GM21423 (cell line): ENCODE data around the gene HNRNPR.
"Not testable (repeated sequence)": the region's sequence is repeated elsewhere in the genome, so short reads cannot be mapped to it uniquely, and the experiment has no call there.

Experiments used
- ATAC-seq: cut with Tn5 transposase; IDR thresholded peaks from one replicate; pipeline ENCODE4 v1.9.1; 2021; ENCODE audit warnings: mild to moderate bottlenecking, moderate library complexity; ENCODE audit not compliant: unreplicated experiment

The HNRNPR gene

GRCh38 chr1:23331713-23332112 is 12.4 kb downstream of the HNRNPR start:
- ATAC-seq: no peak

- no peak for ATAC-seq
Measured at GRCh38 chr1:23330846-23331245, 13.2 kb downstream of the HNRNPR start.

GRCh38 chr1:23325393-23325792 is 18.7 kb downstream of the HNRNPR start:
- no peak for ATAC-seq

- no peak for ATAC-seq
Measured at GRCh38 chr1:23322770-23323169, 21.3 kb downstream of the HNRNPR start.

DNA sequence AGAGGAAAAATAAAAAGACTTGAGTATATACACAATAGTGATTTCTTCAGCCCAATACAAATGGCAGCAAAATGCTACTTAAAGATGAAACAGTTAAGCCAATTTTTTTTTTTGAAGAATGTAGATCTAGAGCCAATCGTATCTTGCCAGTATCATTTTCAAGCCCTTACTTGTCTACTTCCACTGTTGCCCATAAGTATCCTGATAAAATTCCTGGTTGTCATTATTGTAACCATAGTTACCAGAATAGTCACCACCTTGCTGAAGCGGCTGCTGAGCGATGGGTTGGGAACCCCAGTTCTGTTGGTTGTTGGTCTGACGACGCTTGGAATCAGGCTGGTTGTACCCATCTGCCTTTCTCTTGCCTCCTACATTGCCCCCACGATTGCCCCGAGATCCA is 33.8 kb downstream of the HNRNPR start:
- ATAC-seq: not testable (repeated sequence)

- no peak for ATAC-seq
Measured at GRCh38 chr1:23304140-23304620, 39.9 kb downstream of the HNRNPR start.

- no peak for ATAC-seq
Measured at GRCh38 chr1:23303524-23303923, 40.6 kb downstream of the HNRNPR start.

GRCh38 chr1:23296931-23297330 is 47.2 kb downstream of the HNRNPR start:
- no peak for ATAC-seq

DNA sequence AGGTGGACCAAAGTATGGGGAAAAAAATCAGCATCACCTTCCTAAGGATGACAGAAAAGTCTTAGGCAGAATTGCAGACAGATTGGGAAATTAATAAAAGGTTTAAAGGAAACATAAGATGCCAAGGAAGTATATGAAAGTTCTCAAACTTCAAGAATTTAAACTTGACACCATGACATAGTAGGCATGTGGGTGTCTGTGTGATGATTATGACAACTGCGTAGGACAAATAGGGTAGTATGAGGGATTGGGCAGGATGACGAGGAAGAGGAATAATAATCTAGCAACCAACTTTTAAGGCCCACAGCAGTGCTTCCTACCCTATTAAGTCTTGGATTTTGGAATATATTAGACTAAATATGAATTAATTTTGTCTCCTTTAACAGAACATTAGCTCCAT is 52.4 kb downstream of the HNRNPR start:
- ATAC-seq: no peak

DNA sequence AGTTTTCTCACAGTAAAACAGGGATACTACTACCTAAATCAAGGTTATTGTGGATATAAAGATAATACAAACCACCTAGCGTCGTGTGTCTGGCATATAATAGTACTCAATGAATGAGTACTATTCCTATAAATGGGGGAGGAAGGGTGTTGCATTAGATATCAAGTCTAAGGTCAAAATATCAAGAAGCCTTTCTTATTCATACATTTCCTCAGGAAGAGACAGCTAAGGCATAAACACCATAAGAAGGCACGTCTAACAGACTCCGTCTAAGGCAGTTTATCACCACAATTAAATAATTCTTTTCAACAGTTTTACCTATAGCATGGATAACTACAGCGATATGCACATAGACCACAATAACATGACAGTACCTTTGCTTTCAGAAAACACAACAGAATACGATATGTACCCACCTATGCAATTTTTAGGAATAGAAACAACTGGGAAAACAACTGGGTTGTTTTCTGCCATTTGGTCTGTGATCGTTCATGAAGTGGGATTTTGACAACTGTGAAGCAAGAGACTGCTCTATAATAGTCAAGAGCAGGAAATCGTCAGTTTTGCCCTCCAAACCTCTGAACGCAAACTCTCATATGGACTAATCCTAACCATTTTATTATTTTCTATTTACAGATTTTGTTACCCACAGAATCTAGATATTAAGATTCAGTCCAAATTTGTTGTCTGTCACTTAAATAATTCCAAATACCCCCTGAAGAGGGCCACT is 53.1 kb downstream of the HNRNPR start:
- no peak for ATAC-seq

GRCh38 chr1:23288671-23289070 is 55.4 kb downstream of the HNRNPR start:
- ATAC-seq: no peak

DNA sequence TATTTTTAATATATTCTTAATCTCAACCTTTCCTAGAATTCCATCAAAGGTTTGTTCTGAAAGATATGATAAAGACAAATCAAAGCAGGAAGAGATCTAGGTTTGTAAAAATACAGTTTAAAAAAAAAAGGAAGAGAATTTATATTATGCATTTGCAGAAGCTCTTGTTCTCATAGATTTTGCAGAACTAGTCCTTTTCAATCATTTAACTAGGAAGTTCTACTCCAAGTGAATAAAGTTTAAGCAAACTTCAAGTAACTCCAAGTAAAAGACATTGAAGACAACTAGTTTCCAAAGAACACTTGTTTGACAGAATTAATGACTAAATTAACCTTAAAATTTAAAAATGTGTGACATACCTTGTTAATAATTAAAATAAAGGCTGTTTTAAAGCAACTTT is 55.9 kb downstream of the HNRNPR start:
- ATAC-seq: no peak

DNA sequence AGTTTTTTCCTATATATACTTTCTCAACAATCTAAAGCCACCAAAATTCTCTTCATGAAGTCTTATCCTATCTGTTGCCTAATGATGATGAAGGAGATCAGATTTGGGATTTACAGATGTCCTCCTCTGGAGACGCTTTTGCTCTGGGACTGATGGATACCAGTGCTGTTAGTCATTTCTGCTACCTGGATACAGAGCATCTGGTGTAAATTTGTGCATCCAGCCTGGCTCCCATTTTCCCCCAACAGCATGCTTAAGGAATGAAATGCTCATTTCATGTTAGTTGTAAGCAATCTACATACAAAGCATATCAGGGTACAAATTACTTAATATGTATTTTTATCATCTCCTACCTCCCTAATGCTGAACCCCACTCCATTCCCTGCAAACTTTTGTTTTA is 57.7 kb downstream of the HNRNPR start:
- ATAC-seq: no peak

DNA sequence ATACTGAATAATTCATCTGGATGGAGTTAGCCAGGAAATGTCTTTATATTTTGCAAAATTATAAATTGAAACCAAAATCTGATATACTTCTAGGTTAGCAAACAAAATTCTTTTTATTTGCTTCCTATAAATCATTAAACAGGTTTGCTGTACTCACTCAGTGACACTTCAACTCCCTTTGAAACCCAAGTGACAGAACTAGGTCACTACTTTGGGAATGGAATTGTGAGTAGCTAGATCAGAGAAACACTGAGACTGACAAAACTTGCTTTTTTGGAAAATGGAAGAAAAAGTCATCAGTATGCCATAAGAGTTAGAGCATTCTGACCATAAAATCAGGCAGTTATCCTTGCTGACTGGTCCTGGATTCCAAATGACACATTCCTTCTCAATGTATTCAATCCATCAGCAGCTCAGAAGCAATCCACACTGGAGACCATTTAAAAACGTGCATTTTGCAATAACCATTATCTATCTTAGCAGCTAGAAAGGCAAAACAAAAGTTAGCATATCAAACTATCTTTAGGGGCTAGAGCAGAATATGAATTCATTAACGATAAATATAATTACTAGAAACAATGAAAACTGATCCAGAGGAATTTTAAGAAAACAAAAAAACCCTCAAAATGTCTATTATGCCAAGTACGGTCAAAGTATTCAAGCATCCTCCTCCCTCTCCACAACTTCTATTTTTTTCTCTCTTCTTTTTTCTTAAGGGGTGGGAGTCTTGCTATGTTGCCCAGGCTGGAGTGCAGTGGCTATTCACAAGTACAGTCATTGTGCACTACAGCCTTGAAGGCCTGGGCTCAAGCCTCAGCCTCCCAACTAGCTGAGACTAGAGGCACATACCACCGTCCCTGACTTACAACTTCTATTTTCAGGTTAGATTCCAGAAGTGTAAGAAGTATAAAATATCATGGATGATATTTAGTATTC is 60.1 kb downstream of the HNRNPR start:
- no peak for ATAC-seq

GRCh38 chr1:23282957-23283356 is 61.1 kb downstream of the HNRNPR start:
- ATAC-seq: no peak

GRCh38 chr1:23278717-23279116 is 65.4 kb downstream of the HNRNPR start:
- no peak for ATAC-seq

GRCh38 chr1:23276531-23276930 is 67.6 kb downstream of the HNRNPR start:
- no peak for ATAC-seq

GRCh38 chr1:23274134-23274505 is 70.0 kb downstream of the HNRNPR start:
- no peak for ATAC-seq

DNA sequence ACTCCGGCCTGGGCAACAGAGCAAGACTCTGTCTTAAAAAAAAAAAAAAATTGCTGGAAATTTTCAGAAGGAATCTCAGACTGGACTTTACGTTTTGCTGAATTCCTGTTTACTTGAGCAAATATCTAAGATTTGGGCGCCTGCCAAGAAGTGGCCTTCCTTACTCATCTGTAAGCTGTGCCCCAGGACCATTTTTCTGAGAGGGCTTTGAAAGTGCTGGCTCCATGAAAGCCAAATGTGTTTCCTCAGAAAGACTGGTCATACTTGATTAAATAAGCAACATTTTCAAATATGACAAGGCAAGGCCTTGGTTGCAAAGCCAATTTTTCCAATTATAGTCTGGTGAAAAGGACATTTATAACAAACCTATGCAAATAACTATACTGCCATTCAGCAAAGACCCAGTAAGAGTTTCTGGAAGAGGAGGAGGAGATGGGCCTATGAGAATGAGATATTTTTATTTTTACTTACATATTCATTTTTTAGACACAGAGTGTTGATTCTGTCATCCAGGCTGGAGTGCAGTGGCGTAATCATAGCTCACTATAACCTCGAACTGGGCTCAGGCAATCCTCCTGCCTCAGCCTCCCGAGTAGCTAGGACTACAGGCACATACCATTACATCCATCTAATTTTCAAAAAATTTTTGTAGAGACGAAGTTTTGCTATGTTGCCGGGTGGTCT is 70.5 kb downstream of the HNRNPR start:
- no peak for ATAC-seq

GRCh38 chr1:23263380-23263887 is 80.7 kb downstream of the HNRNPR start:
- no peak for ATAC-seq

- ATAC-seq: not testable (repeated sequence)
Measured at GRCh38 chr1:23258082-23258481, 86.0 kb downstream of the HNRNPR start.
